HepG2 (cell line): Measurements from ENCODE around the gene ZNF491. TPM values are rescaled to one million over a fixed set of nuclear protein-coding genes. Genes with fewer than 3 reads are reported as not detected.

Source experiments
- FOSL2 ChIP-seq: sonication (generic); formaldehyde crosslinking; IDR thresholded peaks from 2 replicates; pipeline ENCODE4 v1.4.0; 2020; ENCODE audit warnings: missing genetic modification reagents
- HOXA5 ChIP-seq: sonication (generic); formaldehyde crosslinking; IDR thresholded peaks from 2 replicates; pipeline ENCODE4 v1.4.0; 2020; ENCODE audit warnings: missing genetic modification reagents
- KDM2A ChIP-seq: sonication (generic); formaldehyde crosslinking; IDR thresholded peaks from 2 replicates; pipeline ENCODE4 v1.4.0; 2020; ENCODE audit warnings: low read depth, missing genetic modification reagents, borderline replicate concordance
- KDM3A ChIP-seq: IDR thresholded peaks from 2 replicates; pipeline ENCODE4 v1.6.1; 2018; ENCODE audit warnings: low read depth, missing compliant biosample characterization
- MAZ ChIP-seq, 2 experiments: sonication (generic) in 1 of 2; formaldehyde crosslinking in 1 of 2; IDR thresholded peaks; 2 replicates each; pipeline versions ENCODE4 v1.5.0 to v1.6.1; 2012 to 2020; ENCODE audit warnings: low read depth in 2 of 2, mild to moderate bottlenecking in 2 of 2, borderline replicate concordance in 1 of 2, improper control_type of control experiment in 1 of 2, low read length in 1 of 2, missing genetic modification reagents in 1 of 2, moderate library complexity in 1 of 2
- PAXIP1 ChIP-seq: sonication (generic); formaldehyde crosslinking; conservative IDR thresholded peaks from 2 replicates; pipeline ENCODE4 v1.4.0; 2020; ENCODE audit warnings: mild to moderate bottlenecking, missing genetic modification reagents, moderate library complexity
- RXRB ChIP-seq: IDR thresholded peaks from 2 replicates; pipeline ENCODE4 v1.6.1; 2016; ENCODE audit warnings: borderline replicate concordance, missing genetic modification reagents, missing compliant biosample characterization
- SMAD3 ChIP-seq: sonication (generic); formaldehyde crosslinking; IDR thresholded peaks from 2 replicates; pipeline ENCODE4 v1.4.0; 2020; ENCODE audit warnings: missing genetic modification reagents
- STAG1 ChIP-seq: sonication (generic); formaldehyde crosslinking; IDR thresholded peaks from 2 replicates; pipeline ENCODE4 v1.4.0; 2020; ENCODE audit warnings: missing genetic modification reagents
- TGIF2 ChIP-seq: IDR thresholded peaks from 2 replicates; pipeline ENCODE4 v1.6.1; 2016; ENCODE audit warnings: control low read depth, missing compliant biosample characterization
- ZMAT3 ChIP-seq: sonication (generic); formaldehyde crosslinking; conservative IDR thresholded peaks from 2 replicates; pipeline ENCODE4 v1.7.0; 2021; ENCODE audit warnings: missing genetic modification reagents
- ZNF501 ChIP-seq: sonication (generic); formaldehyde crosslinking; IDR thresholded peaks from 2 replicates; pipeline ENCODE4 v1.5.1; 2020; ENCODE audit warnings: mild to moderate bottlenecking, moderate library complexity, missing genetic modification reagents
- ZNF713 ChIP-seq: sonication (generic); formaldehyde crosslinking; IDR thresholded peaks from 2 replicates; pipeline ENCODE4 v1.4.0; 2020; ENCODE audit warnings: mild to moderate bottlenecking, missing genetic modification reagents
- ZSCAN31 ChIP-seq: sonication (generic); formaldehyde crosslinking; IDR thresholded peaks from 2 replicates; pipeline ENCODE4 v1.5.0; 2020; ENCODE audit warnings: low read depth, mild to moderate bottlenecking, missing genetic modification reagents
- polyA plus RNA-seq, 8 experiments: library from polyadenylated mRNA; depleted of rRNA in 3 of 8; stranded (reverse) in 7 of 8; unstranded in 1 of 8; fragments of >200 nt; fragmentation: Illumina TruSeq in 4 of 8; extraction: Trizol in 4 of 8; gene quantifications; 2 replicates each; pipeline versions ENCODE4 v1.2.1 to v1.2.3, GENCODE V29; 2011 to 2016; ENCODE audit warnings: low read depth in 4 of 8, missing spikeins in 1 of 8, mixed read lengths in 1 of 8; ENCODE audit not compliant: insufficient read depth in 1 of 8
- total RNA-seq, 5 experiments: library from RNA; depleted of rRNA; stranded (reverse); fragments of >200 nt; fragmentation: Illumina TruSeq; extraction: Trizol; gene quantifications; 2 replicates each; pipeline ENCODE4 v1.2.3, GENCODE V29; 2016; ENCODE audit warnings: low read depth in 1 of 5
- TF ChIP-seq, protein P1 (sequence below): sonication (generic); formaldehyde crosslinking; IDR thresholded peaks from 2 replicates; pipeline ENCODE4 v1.4.0; 2020; ENCODE audit warnings: low read depth, mild to moderate bottlenecking, missing genetic modification reagents
- TF ChIP-seq, protein P2 (sequence below): IDR thresholded peaks from 2 replicates; pipeline ENCODE4 v1.6.1; 2016; ENCODE audit warnings: low read depth, borderline replicate concordance
- TF ChIP-seq, protein P3 (sequence below): IDR thresholded peaks from 2 replicates; pipeline ENCODE4 v1.6.1; 2016; ENCODE audit warnings: low read depth
- TF ChIP-seq, protein P4 (sequence below): sonication (generic); formaldehyde crosslinking; IDR thresholded peaks from 2 replicates; pipeline ENCODE4 v1.5.1; 2020; ENCODE audit warnings: mild to moderate bottlenecking, moderate library complexity, missing genetic modification reagents

The ZNF491 gene
- total and polyA plus RNA-seq, 2 of the 13 experiments (the other 11 are each of a cell fraction or from before 2014, with no cell fraction given) = 0.57 to 2.2 TPM

GRCh38 chr19:11797491-11797890 is 832 bp upstream of the ZNF491 start (continued):
- TF ChIP-seq ZMAT3 (CRISPR knock-in tag) = 0 out of 2 replicates have a peak, but pooled peaks have one; percentile 24
- TF ChIP-seq, protein P1, sequence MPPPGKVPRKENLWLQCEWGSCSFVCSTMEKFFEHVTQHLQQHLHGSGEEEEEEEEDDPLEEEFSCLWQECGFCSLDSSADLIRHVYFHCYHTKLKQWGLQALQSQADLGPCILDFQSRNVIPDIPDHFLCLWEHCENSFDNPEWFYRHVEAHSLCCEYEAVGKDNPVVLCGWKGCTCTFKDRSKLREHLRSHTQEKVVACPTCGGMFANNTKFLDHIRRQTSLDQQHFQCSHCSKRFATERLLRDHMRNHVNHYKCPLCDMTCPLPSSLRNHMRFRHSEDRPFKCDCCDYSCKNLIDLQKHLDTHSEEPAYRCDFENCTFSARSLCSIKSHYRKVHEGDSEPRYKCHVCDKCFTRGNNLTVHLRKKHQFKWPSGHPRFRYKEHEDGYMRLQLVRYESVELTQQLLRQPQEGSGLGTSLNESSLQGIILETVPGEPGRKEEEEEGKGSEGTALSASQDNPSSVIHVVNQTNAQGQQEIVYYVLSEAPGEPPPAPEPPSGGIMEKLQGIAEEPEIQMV = no peak
- peak; percentile 24; the same call in 1 of the 2 replicates for TF ChIP-seq MAZ (IDR thresholded peaks at IDR 0.05; ENCODE audit: borderline replicate concordance, low read depth, low read length)
- TF ChIP-seq MAZ (CRISPR knock-in tag; IDR thresholded peaks at IDR 0.05; ENCODE audit: low read depth) = no peak; the same call in 1 of the 2 replicates
- 0 out of 2 replicates have a peak, but pooled peaks have one; percentile 50 for TF ChIP-seq ZNF501 (CRISPR knock-in tag)
- peak; percentile 13; the same call in 1 of the 2 replicates for TF ChIP-seq TGIF2 (CRISPR knock-in tag)
- no peak for TF ChIP-seq HOXA5 (CRISPR knock-in tag)
- peak; percentile 23 for TF ChIP-seq PAXIP1 (CRISPR knock-in tag)
- TF ChIP-seq, protein P2, sequence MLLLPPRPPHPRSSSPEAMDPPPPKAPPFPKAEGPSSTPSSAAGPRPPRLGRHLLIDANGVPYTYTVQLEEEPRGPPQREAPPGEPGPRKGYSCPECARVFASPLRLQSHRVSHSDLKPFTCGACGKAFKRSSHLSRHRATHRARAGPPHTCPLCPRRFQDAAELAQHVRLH = peak; percentile 65; the same call in 1 of the 2 replicates
- TF ChIP-seq RXRB (CRISPR knock-in tag) = peak; percentile 55; the same call in 1 of the 2 replicates
- peak; percentile 42; the same call in 1 of the 2 replicates for TF ChIP-seq ZSCAN31 (CRISPR knock-in tag)
- TF ChIP-seq, protein P3, sequence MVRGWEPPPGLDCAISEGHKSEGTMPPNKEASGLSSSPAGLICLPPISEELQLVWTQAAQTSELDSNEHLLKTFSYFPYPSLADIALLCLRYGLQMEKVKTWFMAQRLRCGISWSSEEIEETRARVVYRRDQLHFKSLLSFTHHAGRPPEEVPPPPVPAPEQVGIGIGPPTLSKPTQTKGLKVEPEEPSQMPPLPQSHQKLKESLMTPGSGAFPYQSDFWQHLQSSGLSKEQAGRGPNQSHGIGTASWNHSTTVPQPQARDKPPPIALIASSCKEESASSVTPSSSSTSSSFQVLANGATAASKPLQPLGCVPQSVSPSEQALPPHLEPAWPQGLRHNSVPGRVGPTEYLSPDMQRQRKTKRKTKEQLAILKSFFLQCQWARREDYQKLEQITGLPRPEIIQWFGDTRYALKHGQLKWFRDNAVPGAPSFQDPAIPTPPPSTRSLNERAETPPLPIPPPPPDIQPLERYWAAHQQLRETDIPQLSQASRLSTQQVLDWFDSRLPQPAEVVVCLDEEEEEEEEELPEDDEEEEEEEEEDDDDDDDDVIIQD (CRISPR knock-in tag) = peak; percentile 68; the same call in 1 of the 2 replicates
- TF ChIP-seq KDM3A = peak; percentile 81; the same call in 1 of the 2 replicates
- peak; percentile 32 for TF ChIP-seq FOSL2
- TF ChIP-seq KDM2A (CRISPR knock-in tag) = peak; percentile 44; the same call in 1 of the 2 replicates
- peak; percentile 61; the same call in 1 of the 2 replicates for TF ChIP-seq SMAD3 (CRISPR knock-in tag)
- TF ChIP-seq STAG1 (CRISPR knock-in tag) = peak; percentile 81
- TF ChIP-seq, protein P4, sequence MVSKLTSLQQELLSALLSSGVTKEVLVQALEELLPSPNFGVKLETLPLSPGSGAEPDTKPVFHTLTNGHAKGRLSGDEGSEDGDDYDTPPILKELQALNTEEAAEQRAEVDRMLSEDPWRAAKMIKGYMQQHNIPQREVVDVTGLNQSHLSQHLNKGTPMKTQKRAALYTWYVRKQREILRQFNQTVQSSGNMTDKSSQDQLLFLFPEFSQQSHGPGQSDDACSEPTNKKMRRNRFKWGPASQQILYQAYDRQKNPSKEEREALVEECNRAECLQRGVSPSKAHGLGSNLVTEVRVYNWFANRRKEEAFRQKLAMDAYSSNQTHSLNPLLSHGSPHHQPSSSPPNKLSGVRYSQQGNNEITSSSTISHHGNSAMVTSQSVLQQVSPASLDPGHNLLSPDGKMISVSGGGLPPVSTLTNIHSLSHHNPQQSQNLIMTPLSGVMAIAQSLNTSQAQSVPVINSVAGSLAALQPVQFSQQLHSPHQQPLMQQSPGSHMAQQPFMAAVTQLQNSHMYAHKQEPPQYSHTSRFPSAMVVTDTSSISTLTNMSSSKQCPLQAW = 0 out of 2 replicates have a peak, but pooled peaks have one; percentile 29
- 0 out of 2 replicates have a peak, but pooled peaks have one; percentile 33 for TF ChIP-seq ZNF713
